H9 (cell line): Measurements from ENCODE around the gene KRTDAP. TPM values are rescaled to one million over a fixed set of nuclear protein-coding genes. Genes with fewer than 3 reads are reported as not detected.

ENCODE experiments used
- DNase-seq: peaks from one replicate; pipeline ENCODE4 v3.0.0-alpha.2; 2017
- H2AFZ ChIP-seq: one replicate; pipeline ENCODE4 v1.6.1; 2013; ENCODE audit warnings: mild to moderate bottlenecking, low read length, control low read depth, moderate library complexity
- H2AK5ac ChIP-seq: 2 replicates; pipeline ENCODE4 v1.6.1; 2013; ENCODE audit warnings: low read length, control low read depth, mixed read lengths; ENCODE audit not compliant: insufficient read length
- H2BK120ac ChIP-seq: one replicate; pipeline ENCODE4 v1.6.1; 2013; ENCODE audit warnings: low read depth, mild to moderate bottlenecking, low read length, control low read depth, inconsistent platforms; ENCODE audit not compliant: poor library complexity, severe bottlenecking
- H2BK12ac ChIP-seq: 2 replicates; pipeline ENCODE4 v1.6.1; 2013; ENCODE audit warnings: low read length, control low read depth, mixed read lengths, low read depth; ENCODE audit not compliant: insufficient read length
- H2BK15ac ChIP-seq: 2 replicates; pipeline ENCODE4 v1.6.1; 2013; ENCODE audit warnings: low read depth, low read length, control low read depth
- H2BK20ac ChIP-seq: one replicate; pipeline ENCODE4 v1.6.1; 2013; ENCODE audit warnings: low read depth, mild to moderate bottlenecking, low read length, control low read depth, inconsistent platforms; ENCODE audit not compliant: poor library complexity, severe bottlenecking
- H2BK5ac ChIP-seq: 2 replicates; pipeline ENCODE4 v1.6.1; 2013; ENCODE audit warnings: low read length, control low read depth, mixed read lengths; ENCODE audit not compliant: insufficient read length
- H3K14ac ChIP-seq: 2 replicates; pipeline ENCODE4 v1.6.1; 2013; ENCODE audit warnings: low read length, control low read depth; ENCODE audit not compliant: insufficient read depth
- H3K18ac ChIP-seq: 2 replicates; pipeline ENCODE4 v1.6.1; 2013; ENCODE audit warnings: low read depth, mild to moderate bottlenecking, mixed read lengths, low read length, control low read depth; ENCODE audit not compliant: insufficient read length
- H3K23ac ChIP-seq: 2 replicates; pipeline ENCODE4 v1.6.1; 2013; ENCODE audit warnings: low read length, control low read depth, mixed read lengths, low read depth; ENCODE audit not compliant: insufficient read length
- H3K23me2 ChIP-seq: 2 replicates; pipeline ENCODE4 v1.6.1; 2013; ENCODE audit warnings: low read depth, mild to moderate bottlenecking, mixed read lengths, low read length, control low read depth; ENCODE audit not compliant: insufficient read length, poor library complexity, severe bottlenecking
- H3K27ac ChIP-seq: 2 replicates; pipeline ENCODE4 v1.5.1; 2013; ENCODE audit warnings: low read length, control low read depth, mixed read lengths, low read depth; ENCODE audit not compliant: insufficient read length
- H3K27me3 ChIP-seq: 2 replicates; pipeline ENCODE4 v1.6.1; 2013; ENCODE audit warnings: low read length, control low read depth, inconsistent platforms; ENCODE audit not compliant: insufficient read depth
- H3K4ac ChIP-seq: 2 replicates; pipeline ENCODE4 v1.6.1; 2013; ENCODE audit warnings: low read depth, mild to moderate bottlenecking, control low read depth, inconsistent platforms, low read length, moderate library complexity
- H3K4me1 ChIP-seq: 2 replicates; pipeline ENCODE4 v1.6.1; 2013; ENCODE audit warnings: low read length, control low read depth, inconsistent platforms; ENCODE audit not compliant: insufficient read depth
- H3K4me2 ChIP-seq: 2 replicates; pipeline ENCODE4 v1.6.1; 2013; ENCODE audit warnings: low read length, control low read depth, mixed read lengths; ENCODE audit not compliant: insufficient read length, insufficient read depth
- H3K56ac ChIP-seq: 2 replicates; pipeline ENCODE4 v1.6.1; 2013; ENCODE audit warnings: low read depth, mild to moderate bottlenecking, mixed read lengths, low read length, control low read depth; ENCODE audit not compliant: insufficient read length
- H3K79me1 ChIP-seq: 2 replicates; pipeline ENCODE4 v1.6.1; 2013; ENCODE audit warnings: low read depth, mild to moderate bottlenecking, moderate library complexity, low read length, control low read depth, inconsistent platforms; ENCODE audit not compliant: insufficient read depth, poor library complexity, severe bottlenecking
- H3K79me2 ChIP-seq: 2 replicates; pipeline ENCODE4 v1.6.1; 2013; ENCODE audit warnings: low read length, control low read depth, inconsistent platforms; ENCODE audit not compliant: insufficient read depth
- H3K9ac ChIP-seq: 2 replicates; pipeline ENCODE4 v1.6.1; 2013; ENCODE audit warnings: low read length, control low read depth, mixed read lengths; ENCODE audit not compliant: insufficient read length; ENCODE audit errors: extremely low read depth
- H3K9me3 ChIP-seq: one replicate; pipeline ENCODE4 v1.6.1; 2013; ENCODE audit warnings: low read depth, low read length, inconsistent platforms; ENCODE audit not compliant: control insufficient read depth
- H3T11ph ChIP-seq: one replicate; pipeline ENCODE4 v1.6.1; 2013; ENCODE audit warnings: mild to moderate bottlenecking, low read length, control low read depth, inconsistent platforms
- H4K20me1 ChIP-seq: one replicate; pipeline ENCODE4 v1.6.1; 2013; ENCODE audit not compliant: control insufficient read depth, insufficient read length, insufficient read depth
- H4K5ac ChIP-seq: 2 replicates; pipeline ENCODE4 v1.6.1; 2013; ENCODE audit warnings: low read depth, mild to moderate bottlenecking, mixed read lengths, low read length, control low read depth; ENCODE audit not compliant: insufficient read length
- H4K8ac ChIP-seq: replicated peaks from 2 replicates; pipeline ENCODE4 v1.6.1; 2013; ENCODE audit warnings: low read length, control low read depth, mixed read lengths, low read depth; ENCODE audit not compliant: insufficient read length
- H4K91ac ChIP-seq: 2 replicates; pipeline ENCODE4 v1.6.1; 2013; ENCODE audit warnings: low read depth, mild to moderate bottlenecking, moderate library complexity, mixed read lengths, low read length, control low read depth; ENCODE audit not compliant: insufficient read length
- H3K27ac Mint-ChIP-seq, 3 experiments: 2 replicates in 2 of 3; 3 replicates in 1 of 3; pipeline ENCODE4 v1.8.0; 2020 to 2021; ENCODE audit warnings: mixed read lengths in 3 of 3, mild to moderate bottlenecking in 1 of 3, moderate library complexity in 1 of 3
- H3K27me3 Mint-ChIP-seq: 2 replicates; pipeline ENCODE4 v1.8.0; 2021; ENCODE audit warnings: low read depth, mild to moderate bottlenecking, moderate library complexity, mixed read lengths
- H3K36me3 Mint-ChIP-seq, 3 experiments: 2 replicates in 2 of 3; 3 replicates in 1 of 3; pipeline ENCODE4 v1.8.0; 2020 to 2021; ENCODE audit warnings: low read depth in 3 of 3, mixed read lengths in 3 of 3; ENCODE audit not compliant: insufficient read depth in 1 of 3
- H3K4me1 Mint-ChIP-seq, 2 experiments: 2 replicates each; pipeline ENCODE4 v1.8.0; 2020; ENCODE audit warnings: mixed read lengths in 2 of 2
- H3K4me3 Mint-ChIP-seq, 2 experiments: 2 replicates in 1 of 2; 3 replicates in 1 of 2; pipeline ENCODE4 v1.8.0; 2020 to 2021; ENCODE audit warnings: mild to moderate bottlenecking in 2 of 2, mixed read lengths in 2 of 2, moderate library complexity in 1 of 2
- H3K9me3 Mint-ChIP-seq, 2 experiments: 2 replicates in 1 of 2; 3 replicates in 1 of 2; pipeline ENCODE4 v1.8.0; 2020; ENCODE audit warnings: mild to moderate bottlenecking in 2 of 2, mixed read lengths in 2 of 2, moderate library complexity in 1 of 2
- CTCF ChIP-seq: fragments of 200-600 bp; sonication (generic); conservative IDR thresholded peaks from 3 replicates; pipeline ENCODE4 v1.8.0; 2021; ENCODE audit warnings: antibody characterized with exemption, mild to moderate bottlenecking
- WGBS: extraction: QIAGEN DNeasy Blood & Tissue Kit; methylation state at CpG from one replicate; pipeline ENCODE4 v1.1.7; 2013; ENCODE audit warnings: missing lambda C conversion rate, low lambda C conversion rate, mixed read lengths; ENCODE audit not compliant: insufficient read length; ENCODE audit errors: extremely low coverage; 5-methylcytosine and 5-hydroxymethylcytosine counted together
- total RNA-seq: library from RNA; stranded (reverse); gene quantifications from 2 replicates; pipeline ENCODE4 v1.2.1, GENCODE V29; 2021

KRTDAP gene
- total RNA-seq, 1 experiment from 2014 or later = 0.87 TPM

- Histone ChIP-seq H2BK20ac (no peak overlapping the region), H2AK5ac (no peak overlapping the region), H3K9ac (no peak overlapping the region), H3T11ph (no peak overlapping the region), H2BK5ac (no peak overlapping the region), H3K4ac (no peak overlapping the region), H3K9me3 (no peaks in the 10 kb centered on the region), H4K5ac (no peak overlapping the region), H4K91ac (no peak overlapping the region), H2BK12ac (no peak overlapping the region), H3K18ac (no peak overlapping the region), H3K27me3 (no peaks in the 10 kb centered on the region; the same call in 1 of the 2 replicates), H3K23me2 (peaks cover 12% of the 10 kb centered on the region), H3K23ac (no peak overlapping the region), H3K4me2 (no peak overlapping the region), H3K56ac (no peak overlapping the region), H3K79me2 (peaks cover 4% of the 10 kb centered on the region; the same call in 1 of the 2 replicates), H2BK120ac (no peak overlapping the region), H4K8ac (no peak overlapping the region), H3K14ac (no peak overlapping the region), H4K20me1 (no peaks in the 10 kb centered on the region), H3K4me1 (no peaks in the 10 kb centered on the region), H3K27ac (no peak overlapping the region), H2AFZ (no peak overlapping the region), H3K79me1 (no peaks in the 10 kb centered on the region), H2BK15ac (no peak overlapping the region)
- WGBS = no CpG with 5 or more reads among the region's 7 CpGs
- Mint-ChIP-seq H3K4me3 (no peak overlapping the region), H3K9me3 (no peaks in the 10 kb centered on the region), H3K27ac (no peak overlapping the region), H3K27me3 (peaks cover 26% of the 10 kb centered on the region), H3K36me3 (peaks cover 18 to 20% (median 20%) of the 10 kb centered on the region in 3 experiments), H3K4me1 (peaks cover 22 to 40% of the 10 kb centered on the region in 2 experiments)
- DNase-seq = no peak
- no peak for TF ChIP-seq CTCF
Observed at GRCh38 chr19:35511337-35511736, 21.1 kb upstream of the KRTDAP start.
